K562 (cell line): ENCODE data around the gene CCR8. TPM values are rescaled to one million over a fixed set of nuclear protein-coding genes. Genes with fewer than 3 reads are reported as not detected.

ENCODE experiments used
- ATAC-seq: fragments of 200-7000 bp; cut with Tn5 transposase; 3 replicates; pipeline ENCODE4 v1.9.1; 2020; ENCODE audit warnings: moderate library complexity
- BruUV-seq: library from RNA; stranded (reverse); fragments of 400-500 nt; replicated peaks from 2 replicates; lab custom pipeline; 2021; lab: Mats Ljungman, UMichigan
- CTCF ChIA-PET: fragments of 300-600 bp; formaldehyde crosslinking; extraction: SDS; loops from one replicate; lab custom pipeline; 2021; ENCODE audit warnings: low intra/inter-chr PET ratio; lab: Yijun Ruan, JAX
- POLR2A ChIA-PET: fragments of 300-600, 350-650 bp; sonication (Branson Sonifier 250); formaldehyde crosslinking; extraction: SDS; loops from one replicate; lab custom pipeline; 2021; ENCODE audit warnings: antibody characterized with exemption, inconsistent platforms; lab: Yijun Ruan, JAX
- DNase-seq, 4 experiments: peaks; one replicate each; pipeline versions ENCODE4 v3.0.0 to v3.0.0-alpha.2; 2011 to 2018; ENCODE audit warnings: low spot score in 3 of 4, mixed read lengths in 3 of 4; ENCODE audit errors: extremely low read depth in 1 of 4
- FAIRE-seq: peaks from 2 replicates; lab custom pipeline; 2011; peaks lifted over from hg19 to GRCh38; lab: Jason Lieb, UNC
- H2AFZ ChIP-seq: 2 replicates; pipeline ENCODE4 v1.6.0; 2011; ENCODE audit warnings: low read depth, low read length, control low read depth, inconsistent platforms
- H3K27ac ChIP-seq: fragments of 200-600 bp; 3 replicates; pipeline ENCODE4 v1.8.0; 2011; ENCODE audit warnings: low read depth, mild to moderate bottlenecking, control low read depth, inconsistent platforms, low read length, moderate library complexity, mixed read lengths; ENCODE audit errors: extremely low read depth
- H3K27me3 ChIP-seq, 2 experiments: fragments of 300-600 bp in 1 of 2; 2 replicates in 1 of 2; 3 replicates in 1 of 2; pipeline versions ENCODE4 v1.6.0 to v1.8.0; 2011; ENCODE audit warnings: inconsistent platforms in 2 of 2, low read length in 2 of 2, mild to moderate bottlenecking in 1 of 2, mixed read lengths in 1 of 2, moderate library complexity in 1 of 2; ENCODE audit not compliant: control insufficient read depth in 2 of 2, insufficient read depth in 2 of 2
- H3K36me3 ChIP-seq: fragments of 300-600 bp; 3 replicates; pipeline ENCODE4 v1.8.0; 2011; ENCODE audit warnings: mild to moderate bottlenecking, low read length, inconsistent platforms; ENCODE audit not compliant: control insufficient read depth, insufficient read depth
- H3K4me1 ChIP-seq, 2 experiments: fragments of 200-600 bp in 1 of 2; replicated peaks in 1 of 2; 2 replicates in 1 of 2; 3 replicates in 1 of 2; pipeline versions ENCODE4 v1.5.1 to v1.8.0; 2011; ENCODE audit warnings: inconsistent platforms in 2 of 2, low read length in 2 of 2, mild to moderate bottlenecking in 1 of 2, mixed read lengths in 1 of 2, moderate library complexity in 1 of 2; ENCODE audit not compliant: control insufficient read depth in 2 of 2, insufficient read depth in 2 of 2
- H3K4me2 ChIP-seq: 2 replicates; pipeline ENCODE4 v1.6.1; 2011; ENCODE audit warnings: low read length, control low read depth, inconsistent platforms, mixed read lengths; ENCODE audit not compliant: insufficient read depth
- H3K4me3 ChIP-seq: fragments of 200-600 bp; sonication (generic), shearing (Covaris generic); 2 replicates; pipeline ENCODE4 v1.5.1; 2016; ENCODE audit warnings: control low read depth, inconsistent platforms
- H3K79me2 ChIP-seq: fragments of 200-600 bp; 3 replicates; pipeline ENCODE4 v1.8.0; 2011; ENCODE audit warnings: low read length, inconsistent platforms; ENCODE audit not compliant: control insufficient read depth, insufficient read depth
- H3K9ac ChIP-seq, 2 experiments: 2 replicates each; pipeline versions ENCODE4 v1.6.0 to v1.6.1; 2011; ENCODE audit warnings: low read depth in 2 of 2, low read length in 2 of 2, control low read depth in 1 of 2, inconsistent platforms in 1 of 2, mild to moderate bottlenecking in 1 of 2, mixed read lengths in 1 of 2; ENCODE audit not compliant: insufficient read depth in 1 of 2
- H3K9me1 ChIP-seq: one replicate; pipeline ENCODE4 v1.6.0; 2011; ENCODE audit warnings: inconsistent platforms, mild to moderate bottlenecking, low read length, moderate library complexity; ENCODE audit not compliant: control insufficient read depth, insufficient read depth
- H3K9me3 ChIP-seq: replicated peaks from 2 replicates; pipeline ENCODE4 v1.5.1; 2011; ENCODE audit warnings: low read depth, low read length, inconsistent platforms; ENCODE audit not compliant: control insufficient read depth, insufficient read depth
- H4K20me1 ChIP-seq: replicated peaks from 2 replicates; pipeline ENCODE4 v1.6.1; 2011; ENCODE audit warnings: low read length, inconsistent platforms, mixed read lengths; ENCODE audit not compliant: control insufficient read depth, insufficient read depth
- GTF2A2 ChIP-seq: IDR thresholded peaks from 2 replicates; pipeline ENCODE4 v1.6.1; 2016; ENCODE audit warnings: mild to moderate bottlenecking, missing genetic modification characterization, missing compliant biosample characterization
- HCFC1 ChIP-seq: IDR thresholded peaks from 2 replicates; pipeline ENCODE4 v1.6.1; 2012; ENCODE audit warnings: low read depth, low read length, improper control_type of control experiment
- KDM2B ChIP-seq: fragments of 250-450 bp; sonication (Bioruptor Pico); IDR thresholded peaks from 2 replicates; pipeline ENCODE4 v1.8.0; 2021; ENCODE audit warnings: mild to moderate bottlenecking, moderate library complexity
- MAFF ChIP-seq: IDR thresholded peaks from 2 replicates; pipeline ENCODE4 v1.6.1; 2012; ENCODE audit warnings: low read length, improper control_type of control experiment
- MEF2A ChIP-seq: IDR thresholded peaks from 2 replicates; pipeline ENCODE4 v1.6.1; 2011; ENCODE audit warnings: low read depth, mild to moderate bottlenecking, low read length, moderate library complexity; ENCODE audit not compliant: control insufficient read depth
- MYNN ChIP-seq, 2 experiments: sonication (generic); formaldehyde crosslinking in 1 of 2; IDR thresholded peaks; 2 replicates each; pipeline versions ENCODE4 v1.5.0 to v1.6.1; 2016 to 2020; ENCODE audit warnings: antibody characterized with exemption in 1 of 2, missing genetic modification reagents in 1 of 2
- PRPF4 ChIP-seq: fragments of 200-400 bp; formaldehyde crosslinking; IDR thresholded peaks from one replicate; pipeline ENCODE4 v1.6.1; 2017; ENCODE audit warnings: low read length, low read depth, mild to moderate bottlenecking; ENCODE audit not compliant: insufficient read depth, poor library complexity, severe bottlenecking
- U2AF1 ChIP-seq: fragments of 200-400 bp; formaldehyde crosslinking; optimal IDR thresholded peaks from 2 replicates; pipeline ENCODE3; 2017; ENCODE audit warnings: mild to moderate bottlenecking, low read depth, low read length, moderate library complexity
- ZNF57 ChIP-seq: fragments of 450-650 bp; formaldehyde crosslinking; IDR thresholded peaks from 2 replicates; pipeline ENCODE4 v1.4.0; 2020; ENCODE audit warnings: mild to moderate bottlenecking, moderate library complexity
- in situ Hi-C: fragments of 300-500 bp; cut with MboI; formaldehyde crosslinking; loops from 4 replicates; pipeline ENCODE4 v1.15.0; 2018; ENCODE audit warnings: inconsistent platforms, mixed read lengths
- intact Hi-C: fragments of 100-400 bp; cut with micrococcal nuclease; formaldehyde crosslinking; loops from 2 replicates; pipeline ENCODE4 v1.14.2; 2022
- polyA plus RNA-seq, 8 experiments: library from polyadenylated mRNA; depleted of rRNA in 4 of 8; stranded (reverse) in 5 of 8; unstranded in 3 of 8; fragments of >200 nt; fragmentation: Nextera tagmentation in 2 of 8; fragmentation: Illumina TruSeq in 1 of 8; extraction: Ambion mirVana in 2 of 8; extraction: Trizol in 1 of 8; gene quantifications; 2 replicates each; pipeline versions ENCODE4 v1.2.1 to v1.2.3, GENCODE V29; 2011 to 2014; ENCODE audit warnings: inconsistent platforms in 1 of 8, missing spikeins in 1 of 8
- total RNA-seq, 7 experiments: library from RNA; depleted of rRNA in 6 of 7; stranded (reverse); fragments of >200 nt in 6 of 7; fragmentation: Illumina TruSeq in 2 of 7; extraction: Trizol in 2 of 7; gene quantifications; 2 replicates each; pipeline versions ENCODE4 v1.2.1 to v1.2.3, GENCODE V29; 2011 to 2021; ENCODE audit warnings: low replicate concordance in 1 of 7
- TF ChIP-seq, protein P1 (sequence below): fragments of 250-450 bp; sonication (Bioruptor Pico); IDR thresholded peaks from 2 replicates; pipeline ENCODE4 v1.8.0; 2021; ENCODE audit warnings: mild to moderate bottlenecking, moderate library complexity
- TF ChIP-seq, protein P2 (sequence below): fragments of 250-450 bp; sonication (Bioruptor Pico); IDR thresholded peaks from 2 replicates; pipeline ENCODE4 v1.4.0; 2020; ENCODE audit warnings: borderline replicate concordance
- TF ChIP-seq, protein P3 (sequence below): fragments of 250-450 bp; sonication (Bioruptor Pico); IDR thresholded peaks from 2 replicates; pipeline ENCODE4 v1.5.0; 2020; ENCODE audit warnings: mild to moderate bottlenecking

CCR8 gene
- total and polyA plus RNA-seq, 9 of the 15 experiments (the other 6 are each of a cell fraction or from before 2014, with no cell fraction given): not detected

- no peaks in the 10 kb centered on the region for H4K20me1 ChIP-seq
- H3K79me2 ChIP-seq: no peaks in the 10 kb centered on the region
- no peak overlapping the region for H3K4me2 ChIP-seq
- no peaks in the 10 kb centered on the region for H3K9me3 ChIP-seq
- H3K4me1 ChIP-seq: no peaks in the 10 kb centered on the region; a peak in 1 of 5 replicates
- ATAC-seq (no peak), FAIRE-seq (no peak), DNase-seq (no peak)
- no peak overlapping the region for H2AFZ ChIP-seq
- no peak overlapping the region for H3K27ac ChIP-seq
- BruUV-seq: no TSS peak
- in situ Hi-C loops: no loop called here
- no peak overlapping the region for H3K9ac ChIP-seq
- no peak overlapping the region for H3K4me3 ChIP-seq
- CTCF ChIA-PET: interaction anchor here (0.6 kb wide), 1 partner anchor 15 kb away, joined by 3 read pairs; no protein-coding TSS in a partner anchor
- POLR2A ChIA-PET: interaction anchor here (0.8 kb wide), 1 partner anchor 12 kb away, joined by 3 read pairs; no protein-coding TSS in a partner anchor
- intact Hi-C loops: no loop called here
- TF ChIP-seq, protein P1, sequence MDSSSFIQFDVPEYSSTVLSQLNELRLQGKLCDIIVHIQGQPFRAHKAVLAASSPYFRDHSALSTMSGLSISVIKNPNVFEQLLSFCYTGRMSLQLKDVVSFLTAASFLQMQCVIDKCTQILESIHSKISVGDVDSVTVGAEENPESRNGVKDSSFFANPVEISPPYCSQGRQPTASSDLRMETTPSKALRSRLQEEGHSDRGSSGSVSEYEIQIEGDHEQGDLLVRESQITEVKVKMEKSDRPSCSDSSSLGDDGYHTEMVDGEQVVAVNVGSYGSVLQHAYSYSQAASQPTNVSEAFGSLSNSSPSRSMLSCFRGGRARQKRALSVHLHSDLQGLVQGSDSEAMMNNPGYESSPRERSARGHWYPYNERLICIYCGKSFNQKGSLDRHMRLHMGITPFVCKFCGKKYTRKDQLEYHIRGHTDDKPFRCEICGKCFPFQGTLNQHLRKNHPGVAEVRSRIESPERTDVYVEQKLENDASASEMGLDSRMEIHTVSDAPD (CRISPR knock-in tag): no peak
- TF ChIP-seq HCFC1 (no peak), GTF2A2 (tag) (no peak), ZNF57 (CRISPR knock-in tag) (no peak), KDM2B (CRISPR knock-in tag) (no peak), MEF2A (no peak), MAFF (no peak), MYNN (IDR thresholded peaks at IDR 0.05) (no peak), MYNN (CRISPR knock-in tag; IDR thresholded peaks at IDR 0.05) (no peak), U2AF1 (no peak), PRPF4 (no peak)
- TF ChIP-seq, protein P2, sequence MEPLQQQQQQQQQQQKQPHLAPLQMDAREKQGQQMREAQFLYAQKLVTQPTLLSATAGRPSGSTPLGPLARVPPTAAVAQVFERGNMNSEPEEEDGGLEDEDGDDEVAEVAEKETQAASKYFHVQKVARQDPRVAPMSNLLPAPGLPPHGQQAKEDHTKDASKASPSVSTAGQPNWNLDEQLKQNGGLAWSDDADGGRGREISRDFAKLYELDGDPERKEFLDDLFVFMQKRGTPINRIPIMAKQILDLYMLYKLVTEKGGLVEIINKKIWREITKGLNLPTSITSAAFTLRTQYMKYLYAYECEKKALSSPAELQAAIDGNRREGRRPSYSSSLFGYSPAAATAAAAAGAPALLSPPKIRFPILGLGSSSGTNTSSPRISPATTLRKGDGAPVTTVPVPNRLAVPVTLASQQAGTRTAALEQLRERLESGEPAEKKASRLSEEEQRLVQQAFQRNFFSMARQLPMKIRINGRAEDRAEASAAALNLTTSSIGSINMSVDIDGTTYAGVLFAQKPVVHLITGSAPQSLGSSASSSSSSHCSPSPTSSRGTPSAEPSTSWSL (CRISPR knock-in tag): no peak
- TF ChIP-seq, protein P3, sequence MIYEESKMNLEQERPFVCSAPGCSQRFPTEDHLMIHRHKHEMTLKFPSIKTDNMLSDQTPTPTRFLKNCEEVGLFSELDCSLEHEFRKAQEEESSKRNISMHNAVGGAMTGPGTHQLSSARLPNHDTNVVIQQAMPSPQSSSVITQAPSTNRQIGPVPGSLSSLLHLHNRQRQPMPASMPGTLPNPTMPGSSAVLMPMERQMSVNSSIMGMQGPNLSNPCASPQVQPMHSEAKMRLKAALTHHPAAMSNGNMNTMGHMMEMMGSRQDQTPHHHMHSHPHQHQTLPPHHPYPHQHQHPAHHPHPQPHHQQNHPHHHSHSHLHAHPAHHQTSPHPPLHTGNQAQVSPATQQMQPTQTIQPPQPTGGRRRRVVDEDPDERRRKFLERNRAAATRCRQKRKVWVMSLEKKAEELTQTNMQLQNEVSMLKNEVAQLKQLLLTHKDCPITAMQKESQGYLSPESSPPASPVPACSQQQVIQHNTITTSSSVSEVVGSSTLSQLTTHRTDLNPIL (CRISPR knock-in tag): no peak
- H3K36me3 ChIP-seq: no peaks in the 10 kb centered on the region
- no peaks in the 10 kb centered on the region for H3K9me1 ChIP-seq
- peaks cover 28 to 36% of the 10 kb centered on the region in 2 experiments for H3K27me3 ChIP-seq
Measured at GRCh38 chr3:39372833-39373232, 43.3 kb downstream of the CCR8 start.
